HUDEP-2 (cell line): Measurements from ENCODE around the gene BTBD19.
"Not testable (repeated sequence)": the region's sequence is repeated elsewhere in the genome, so short reads cannot be mapped to it uniquely, and the experiment has no call there.

Experiments used
- DNase-seq, 76 experiments: peaks; one replicate each; lab custom pipeline; 2025; ENCODE audit not compliant: unreplicated experiment in 76 of 76; lab: John Stamatoyannopoulos, UW

The BTBD19 gene

DNA sequence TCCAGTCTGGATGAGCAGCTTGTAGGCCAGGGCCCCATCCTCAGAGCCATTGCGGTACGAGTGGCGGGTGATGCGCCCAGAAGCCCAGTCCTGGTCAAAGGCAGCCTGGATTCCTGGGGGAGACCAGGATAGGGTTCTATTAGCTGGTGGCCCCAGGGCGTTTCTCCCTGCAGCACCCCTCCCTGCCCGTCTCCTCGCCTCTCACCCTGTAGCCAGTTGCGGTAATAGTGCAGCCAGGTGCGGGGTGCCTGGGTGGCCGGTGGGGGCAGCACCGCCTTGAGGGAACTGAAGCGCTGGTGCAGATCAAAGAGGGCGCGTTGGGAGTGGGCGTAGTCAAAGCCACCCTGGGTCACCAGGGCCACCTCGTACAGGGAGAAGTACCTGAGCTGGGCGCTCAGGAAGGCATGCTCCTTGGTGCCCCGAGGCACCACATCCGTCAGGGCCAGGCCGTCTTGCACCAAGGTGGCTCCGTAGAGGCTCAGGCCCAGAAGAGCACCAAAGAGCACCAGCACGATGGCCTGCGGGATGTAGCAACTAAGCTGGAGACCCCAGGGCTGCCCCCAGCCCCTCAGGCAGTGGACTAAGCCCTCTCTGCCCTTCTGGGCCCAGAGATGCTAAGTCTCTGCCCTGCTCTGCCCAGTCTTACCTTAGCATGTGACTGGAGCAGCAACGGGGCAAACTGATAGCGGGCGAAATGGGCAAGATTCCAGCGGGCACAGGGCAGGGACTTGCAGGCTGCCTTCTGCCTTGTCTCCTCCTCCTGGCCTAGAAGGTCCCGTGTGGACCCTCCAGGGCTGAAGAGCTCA, 19.1 kb downstream of the BTBD19 start:
- peak in 61 of 76 experiments; percentile 5 to 85 (median 63) for DNase-seq

GRCh38 chr1:44828003-44828651, 19.8 kb downstream of the BTBD19 start:
- no peak for DNase-seq

- DNase-seq: no peak
Measured at GRCh38 chr1:44828841-44829440, 20.6 kb downstream of the BTBD19 start.

DNA sequence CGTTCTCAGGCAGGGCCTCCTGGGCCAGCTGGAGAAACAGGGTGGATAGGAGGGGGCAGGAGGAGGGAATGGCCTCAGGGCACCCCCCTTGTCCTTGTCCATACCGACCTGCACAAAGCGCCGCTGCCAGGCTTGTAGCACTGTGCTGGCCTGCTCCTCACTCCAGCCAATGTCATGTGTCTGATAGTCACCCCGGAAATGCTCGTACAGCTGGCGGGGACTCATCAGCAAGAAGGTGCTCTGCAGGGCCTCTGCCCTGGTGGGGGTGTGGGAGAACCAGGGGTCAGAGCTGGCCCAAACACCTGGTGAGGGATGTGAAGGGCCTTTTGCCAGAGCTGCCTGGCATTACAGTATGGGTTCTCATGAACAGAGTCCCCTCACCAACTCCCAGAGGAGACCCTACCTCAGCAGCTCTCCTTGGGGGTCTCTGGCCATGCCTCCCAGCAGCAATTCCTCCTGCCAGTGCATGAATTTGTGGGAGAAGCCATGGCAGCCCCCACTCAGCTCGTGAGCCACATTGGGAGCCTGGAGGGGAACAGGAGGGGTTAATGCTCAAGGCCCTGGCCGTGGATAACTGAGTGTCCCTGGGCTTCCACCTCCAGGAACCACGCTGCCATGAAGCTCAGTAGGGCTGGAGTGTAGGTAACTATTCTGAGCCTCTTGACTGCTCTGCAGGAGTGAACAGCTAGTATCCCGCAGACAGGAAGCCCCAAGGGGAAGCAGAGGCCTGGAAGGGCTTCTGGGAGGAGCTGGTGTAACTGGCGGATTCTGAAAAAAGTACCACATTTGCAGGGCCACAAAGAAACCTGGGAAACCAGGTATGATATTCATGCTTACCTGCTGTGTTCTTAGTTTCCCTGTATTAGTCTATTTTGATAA, 21.4 kb downstream of the BTBD19 start:
- peak in 2 of 76 experiments; percentile 15 to 18 for DNase-seq

GRCh38 chr1:44830900-44831304, 22.6 kb downstream of the BTBD19 start:
- peak in 71 of 76 experiments; percentile 7 to 89 (median 60) for DNase-seq

DNA sequence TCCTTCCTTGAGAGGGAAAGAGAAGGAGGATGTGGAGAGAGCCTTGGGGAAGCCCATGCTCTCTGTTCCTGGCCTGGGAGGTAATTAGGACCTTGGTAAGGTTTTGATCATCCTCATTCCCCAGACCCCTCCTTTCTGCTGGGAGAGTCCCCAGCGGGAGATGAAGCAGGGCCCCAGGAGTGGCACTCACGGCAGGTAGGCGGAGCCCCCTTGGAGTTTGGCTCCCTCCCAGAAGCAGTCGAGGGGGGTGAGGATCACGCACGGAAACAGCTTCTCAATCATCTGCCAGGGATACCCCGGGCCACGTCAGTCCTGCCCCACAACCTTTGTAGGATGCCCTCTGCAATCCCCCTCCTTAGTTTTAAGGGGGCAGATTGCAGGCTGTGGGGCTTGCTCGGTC, 23.2 kb downstream of the BTBD19 start:
- peak in 20 of 76 experiments; percentile 7 to 57 (median 37) for DNase-seq

GRCh38 chr1:44832056-44832705, 23.9 kb downstream of the BTBD19 start:
- DNase-seq: peak in 26 of 76 experiments; percentile 6 to 55 (median 22)

- no peak for DNase-seq
Measured at GRCh38 chr1:44834328-44834727, 26.0 kb downstream of the BTBD19 start.

GRCh38 chr1:44835738-44836675, 27.7 kb downstream of the BTBD19 start:
- DNase-seq: peak in 69 of 76 experiments; percentile 8 to 84 (median 66)

DNA sequence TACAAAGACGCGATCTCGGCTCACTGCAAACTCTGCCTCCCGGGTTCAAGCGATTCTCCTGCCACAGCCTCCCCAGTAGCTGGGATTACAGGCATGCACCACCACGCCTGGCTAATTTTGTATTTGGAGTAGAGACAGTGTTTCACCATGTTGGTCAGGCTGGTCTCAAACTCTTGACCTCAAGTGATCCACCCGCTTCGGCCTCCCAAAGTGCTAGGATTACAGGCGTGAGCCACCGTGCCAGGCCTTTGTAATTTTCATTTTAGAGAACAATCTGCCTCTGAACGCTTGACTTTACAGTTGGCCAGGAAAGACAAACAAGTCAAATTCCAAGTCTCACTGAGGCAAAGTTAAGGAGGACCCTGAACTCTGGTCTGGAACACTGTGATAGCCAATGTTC, 30.0 kb downstream of the BTBD19 start:
- not testable (repeated sequence) for DNase-seq

DNA sequence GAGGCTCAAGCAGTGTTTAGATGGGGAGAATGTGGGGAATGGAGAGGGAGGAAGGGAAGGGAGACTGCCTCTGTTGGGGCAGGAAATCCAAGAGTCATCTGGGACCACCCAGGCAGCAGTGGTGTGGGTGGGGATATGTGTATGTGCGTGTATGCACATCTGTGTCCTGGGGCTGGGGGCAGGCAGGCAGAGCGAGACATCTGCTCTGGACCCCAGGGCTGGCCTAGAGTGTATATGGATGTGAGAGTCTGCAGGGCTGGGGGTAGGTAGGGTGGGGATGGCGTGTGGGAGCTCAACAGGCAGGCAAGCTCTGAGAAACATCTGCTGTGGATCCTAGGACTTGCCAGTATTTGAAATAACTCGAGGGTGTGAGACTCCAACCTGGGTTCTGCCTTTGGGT, 31.3 kb downstream of the BTBD19 start:
- DNase-seq: no peak

DNA sequence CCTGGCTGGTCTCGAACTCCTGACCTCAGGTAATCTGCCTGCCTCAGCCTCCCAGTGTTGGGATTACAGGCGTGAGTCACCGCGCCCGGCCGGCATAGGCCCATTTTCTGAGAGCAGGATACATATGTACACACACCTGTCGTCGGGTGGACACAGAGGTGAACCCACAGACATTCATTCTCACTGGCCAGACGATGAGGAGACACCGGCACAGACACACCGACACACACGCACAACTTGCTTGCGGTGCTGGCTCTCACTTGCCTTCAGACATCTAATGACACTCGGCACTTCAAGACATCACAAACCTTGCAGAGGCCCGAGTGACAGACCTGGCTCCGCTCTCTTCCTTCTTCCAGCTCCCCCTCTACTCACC, 34.2 kb downstream of the BTBD19 start:
- DNase-seq: no peak

DNA sequence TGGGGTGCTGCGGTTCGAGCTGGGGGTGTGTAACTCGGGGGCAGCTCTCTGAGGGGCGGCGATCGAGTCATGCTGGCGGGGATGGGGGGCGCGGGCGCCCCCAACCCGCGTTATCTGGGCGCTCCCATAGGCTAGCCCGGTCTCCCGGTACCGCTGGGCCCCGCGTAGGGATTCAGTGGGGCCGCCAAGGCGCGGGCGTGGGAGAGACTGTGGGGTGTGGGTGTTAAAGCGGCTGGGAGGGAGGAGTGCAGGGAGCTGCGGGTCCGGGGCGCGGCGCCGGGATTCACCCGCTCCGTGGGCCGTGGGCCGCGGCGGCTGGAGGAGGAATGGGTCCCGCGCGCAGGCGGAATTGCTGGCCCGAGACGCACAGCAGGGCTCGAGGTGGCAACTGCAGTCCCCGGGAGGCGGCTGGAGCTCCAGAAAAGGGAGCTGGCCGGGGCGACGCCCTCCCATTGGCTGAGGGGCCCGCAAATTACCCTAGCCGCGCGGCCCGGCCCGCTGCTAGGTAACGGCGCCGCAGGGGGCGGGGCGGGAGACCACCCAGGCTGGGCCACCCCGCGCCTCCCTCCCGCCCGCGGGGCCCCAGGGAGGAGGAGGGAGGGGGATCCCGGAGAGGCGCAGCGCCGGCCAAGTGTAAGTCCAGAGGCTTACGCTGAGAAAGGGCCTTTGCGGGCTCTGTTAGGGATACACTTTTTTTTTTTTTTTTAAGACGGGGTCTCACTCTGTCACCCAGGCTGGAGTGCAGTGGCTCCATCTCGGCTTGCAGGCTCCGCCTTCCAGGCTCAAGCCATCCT, 34.7 kb downstream of the BTBD19 start, which contains the start of gene PTCH2:
Gene PTCH2, minus strand, starts transcription at position 392 of the 794 bp plus-strand sequence. Its CDS starts 321 bp downstream, at position 71.
- DNase-seq: peak in 29 of 76 experiments; percentile 3 to 42 (median 20)

GRCh38 chr1:44846985-44847384, 38.7 kb downstream of the BTBD19 start:
- DNase-seq: no peak

DNA sequence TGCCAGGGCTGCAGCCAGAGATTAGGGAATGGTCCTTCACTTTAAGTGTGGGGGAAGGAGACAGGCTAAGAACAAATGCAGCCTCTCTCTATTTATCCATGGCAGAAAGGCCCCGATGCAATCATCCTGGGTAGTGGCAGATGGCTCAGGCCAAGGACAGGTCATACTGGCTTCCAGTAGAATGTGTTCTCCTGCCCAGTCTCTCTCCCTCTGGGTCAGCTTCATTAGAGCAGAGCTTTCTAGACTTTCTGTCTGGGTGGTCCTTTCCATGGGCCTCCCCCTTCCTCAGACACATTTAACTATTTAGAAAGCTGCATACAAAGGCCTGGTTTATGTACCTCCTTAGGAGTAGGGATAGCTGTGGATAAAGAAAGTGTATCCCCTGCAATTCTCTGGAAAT, 39.5 kb downstream of the BTBD19 start:
- DNase-seq: no peak

GRCh38 chr1:44848456-44849181, 40.3 kb downstream of the BTBD19 start:
- DNase-seq: no peak

- no peak for DNase-seq
Measured at GRCh38 chr1:44849575-44850132, 41.3 kb downstream of the BTBD19 start.
